GM23248 (cell line): ENCODE measurements around the gene IGSF11. TPM values are rescaled to one million over a fixed set of nuclear protein-coding genes. Genes with fewer than 3 reads are reported as not detected.

Source experiments
- DNase-seq: peaks from one replicate; pipeline ENCODE4 v3.0.0-alpha.2; 2015
- H2AFZ ChIP-seq: fragments of 200-600 bp; sonication (generic); 2 replicates; pipeline ENCODE4 v1.6.1; 2016; ENCODE audit warnings: antibody characterized with exemption
- H3F3A ChIP-seq: fragments of 200-600 bp; sonication (generic); 2 replicates; pipeline ENCODE4 v1.6.1; 2016; ENCODE audit warnings: mild to moderate bottlenecking, antibody characterized with exemption, mixed run types; ENCODE audit not compliant: insufficient read depth
- H3K27ac ChIP-seq: fragments of 200-600 bp; sonication (generic); 2 replicates; pipeline ENCODE4 v1.5.1; 2016; ENCODE audit warnings: mild to moderate bottlenecking
- H3K27me3 ChIP-seq: fragments of 200-600 bp; sonication (generic); replicated peaks from 2 replicates; pipeline ENCODE4 v1.6.1; 2016; ENCODE audit warnings: mild to moderate bottlenecking; ENCODE audit not compliant: insufficient read depth
- H3K36me3 ChIP-seq: fragments of 200-600 bp; sonication (generic); 2 replicates; pipeline ENCODE4 v1.6.1; 2016; ENCODE audit warnings: low read depth, mild to moderate bottlenecking
- H3K4me1 ChIP-seq: fragments of 200-600 bp; sonication (generic); 2 replicates; pipeline ENCODE4 v1.6.1; 2016; ENCODE audit warnings: mild to moderate bottlenecking; ENCODE audit not compliant: insufficient read depth
- H3K4me2 ChIP-seq: fragments of 200-600 bp; sonication (generic); one replicate; pipeline ENCODE4 v1.6.1; 2016; ENCODE audit warnings: mild to moderate bottlenecking; ENCODE audit not compliant: unreplicated experiment
- H3K4me3 ChIP-seq: fragments of 200-600 bp; sonication (generic); 2 replicates; pipeline ENCODE4 v1.5.1; 2016; ENCODE audit warnings: mild to moderate bottlenecking
- H3K79me2 ChIP-seq: fragments of 200-600 bp; sonication (generic); 2 replicates; pipeline ENCODE4 v1.6.1; 2016; ENCODE audit warnings: mild to moderate bottlenecking; ENCODE audit not compliant: insufficient read depth
- H3K9ac ChIP-seq: fragments of 200-600 bp; sonication (generic); 2 replicates; pipeline ENCODE4 v1.6.1; 2016; ENCODE audit warnings: mild to moderate bottlenecking
- H3K9me2 ChIP-seq: fragments of 200-600 bp; sonication (generic); 2 replicates; pipeline ENCODE4 v1.6.1; 2016; ENCODE audit warnings: mixed run types, mild to moderate bottlenecking, moderate library complexity; ENCODE audit not compliant: insufficient read depth
- H3K9me3 ChIP-seq: fragments of 200-600 bp; sonication (generic); one replicate; pipeline ENCODE4 v1.6.1; 2017; ENCODE audit warnings: low read depth
- H4K20me1 ChIP-seq: fragments of 200-600 bp; sonication (generic); 2 replicates; pipeline ENCODE4 v1.6.0; 2016; ENCODE audit not compliant: insufficient read depth
- EZH2 ChIP-seq: fragments of 200-600 bp; sonication (generic); IDR thresholded peaks from 2 replicates; pipeline ENCODE4 v1.6.1; 2018; ENCODE audit warnings: antibody characterized with exemption, mild to moderate bottlenecking; ENCODE audit not compliant: insufficient read depth, poor library complexity, severe bottlenecking
- EZH2phosphoT487 ChIP-seq: fragments of 200-600 bp; sonication (generic); IDR thresholded peaks from 2 replicates; pipeline ENCODE4 v1.6.1; 2018; ENCODE audit warnings: antibody characterized with exemption, moderate library complexity, mild to moderate bottlenecking, low read depth; ENCODE audit not compliant: insufficient read depth
- WGBS, 2 experiments: methylation state at CpG; one replicate each; pipeline ENCODE4 v1.1.6; 2015 to 2017; ENCODE audit warnings: low lambda C conversion rate in 2 of 2, low coverage in 1 of 2; ENCODE audit errors: missing lambda C conversion rate in 2 of 2; 5-methylcytosine and 5-hydroxymethylcytosine counted together
- in situ Hi-C: fragments of 300-500 bp; cut with MboI; formaldehyde crosslinking; loops from 2 replicates; pipeline ENCODE4 v1.15.0; 2020
- polyA plus RNA-seq: library from polyadenylated mRNA; unstranded; fragments of >200 nt; fragmentation: Nextera tagmentation; extraction: Ambion mirVana; gene quantifications from 2 replicates; pipeline ENCODE4 v1.2.1, GENCODE V29; 2016
- total RNA-seq: library from RNA; depleted of rRNA; stranded (reverse); fragments of >200 nt; shearing (Covaris generic); gene quantifications from 2 replicates; pipeline ENCODE4 v1.2.3, GENCODE V29; 2014

IGSF11 gene
- total and polyA plus RNA-seq, 2 experiments from 2014 or later = not detected

- no peaks in the 10 kb centered on the region for H4K20me1 ChIP-seq
- DNase-seq = no peak
- no peaks in the 10 kb centered on the region for H3K36me3 ChIP-seq
- in situ Hi-C loops = no loop called here
- TF ChIP-seq EZH2phosphoT487 (no peak), EZH2 (no peak)
- no peaks in the 10 kb centered on the region for H3F3A ChIP-seq
- H3K9me2 ChIP-seq = 0 out of 2 replicates have a peak, but pooled peaks cover 3% of the 10 kb centered on the region
- H3K9ac ChIP-seq = no peak overlapping the region
- no peaks in the 10 kb centered on the region for H3K27me3 ChIP-seq
- H3K4me3 ChIP-seq = no peak overlapping the region
- no peaks in the 10 kb centered on the region for H3K9me3 ChIP-seq
- no peaks in the 10 kb centered on the region for H3K79me2 ChIP-seq
- no peak overlapping the region for H2AFZ ChIP-seq
- H3K4me1 ChIP-seq = no peaks in the 10 kb centered on the region
- no peak overlapping the region for H3K4me2 ChIP-seq
- WGBS, 2 experiments = 43 to 44% methylated on average over 4 of the region's 4 CpGs
- H3K27ac ChIP-seq = no peak overlapping the region
Measured at GRCh38 chr3:118946449-118946848, 88.2 kb downstream of the IGSF11 start.

GRCh38 chr3:118945834-118946233 is 88.8 kb downstream of the IGSF11 start:
- Histone ChIP-seq H4K20me1 (no peaks in the 10 kb centered on the region), H3F3A (no peaks in the 10 kb centered on the region), H3K36me3 (no peaks in the 10 kb centered on the region), H3K4me3 (no peak overlapping the region), H3K9me3 (no peaks in the 10 kb centered on the region), H3K27me3 (no peaks in the 10 kb centered on the region), H3K4me2 (no peak overlapping the region), H3K9ac (no peak overlapping the region), H3K79me2 (no peaks in the 10 kb centered on the region), H3K4me1 (no peaks in the 10 kb centered on the region), H2AFZ (no peak overlapping the region), H3K27ac (no peak overlapping the region), H3K9me2 (0 out of 2 replicates have a peak, but pooled peaks cover 3% of the 10 kb centered on the region)
- TF ChIP-seq EZH2 = no peak
- TF ChIP-seq EZH2phosphoT487 = no peak
- 18 to 21% methylated on average over 4 of the region's 4 CpGs for WGBS, 2 experiments
- no peak for DNase-seq
- in situ Hi-C loops = no loop called here

- Histone ChIP-seq H4K20me1 (no peaks in the 10 kb centered on the region), H3K27ac (no peak overlapping the region), H3K27me3 (no peaks in the 10 kb centered on the region), H3K9me2 (0 out of 2 replicates have a peak, but pooled peaks cover 3% of the 10 kb centered on the region), H3F3A (no peaks in the 10 kb centered on the region), H3K4me3 (no peak overlapping the region), H3K4me1 (no peaks in the 10 kb centered on the region), H3K9ac (no peak overlapping the region), H2AFZ (no peak overlapping the region), H3K4me2 (no peak overlapping the region), H3K9me3 (no peaks in the 10 kb centered on the region), H3K36me3 (no peaks in the 10 kb centered on the region), H3K79me2 (no peaks in the 10 kb centered on the region)
- in situ Hi-C loops = no loop called here
- TF ChIP-seq EZH2phosphoT487 (no peak), EZH2 (no peak)
- DNase-seq = no peak
Measured at GRCh38 chr3:118943597-118943996, 91.0 kb downstream of the IGSF11 start.

GRCh38 chr3:118942671-118943070 is 92.0 kb downstream of the IGSF11 start:
- Histone ChIP-seq H3K79me2 (no peaks in the 10 kb centered on the region), H3K9me2 (no peaks in the 10 kb centered on the region), H3K4me2 (no peak overlapping the region), H3K4me3 (no peak overlapping the region), H2AFZ (no peak overlapping the region), H3K9ac (no peak overlapping the region), H3K4me1 (no peaks in the 10 kb centered on the region), H3K36me3 (no peaks in the 10 kb centered on the region), H3K27me3 (no peaks in the 10 kb centered on the region), H3F3A (no peaks in the 10 kb centered on the region), H4K20me1 (no peaks in the 10 kb centered on the region), H3K9me3 (no peaks in the 10 kb centered on the region), H3K27ac (no peak overlapping the region)
- in situ Hi-C loops = no loop called here
- no peak for DNase-seq
- WGBS, 2 experiments = 17 to 23% methylated on average over 1 of the region's 1 CpG
- no peak for TF ChIP-seq EZH2
- no peak for TF ChIP-seq EZH2phosphoT487

DNA sequence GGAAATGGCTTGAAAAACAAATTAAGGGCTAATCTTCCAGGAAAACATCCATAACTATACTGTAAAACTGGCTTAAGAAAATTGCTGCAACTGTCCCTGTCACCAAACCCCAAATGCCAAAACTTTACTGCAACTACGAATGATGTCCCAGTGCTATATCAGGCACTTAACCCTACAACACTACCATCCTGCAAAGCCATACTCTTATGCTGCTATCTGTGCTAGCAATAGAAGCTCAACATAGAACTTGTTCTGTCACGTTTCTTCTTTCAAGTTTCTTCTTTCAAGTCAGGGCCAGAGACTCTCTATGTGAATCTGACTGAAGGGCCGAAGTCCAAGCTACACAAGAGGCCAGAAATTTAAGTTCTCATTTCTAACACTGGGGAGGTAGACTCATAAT is 92.5 kb downstream of the IGSF11 start:
- Histone ChIP-seq H3K27ac (no peak overlapping the region), H3F3A (no peaks in the 10 kb centered on the region), H3K4me2 (no peak overlapping the region), H2AFZ (no peak overlapping the region), H3K9me2 (no peaks in the 10 kb centered on the region), H3K9ac (no peak overlapping the region), H3K4me1 (no peaks in the 10 kb centered on the region), H3K36me3 (no peaks in the 10 kb centered on the region), H3K79me2 (no peaks in the 10 kb centered on the region), H4K20me1 (no peaks in the 10 kb centered on the region), H3K4me3 (no peak overlapping the region), H3K9me3 (no peaks in the 10 kb centered on the region), H3K27me3 (no peaks in the 10 kb centered on the region)
- WGBS, 2 experiments = 32 to 34% methylated on average over 3 of the region's 3 CpGs
- in situ Hi-C loops = no loop called here
- no peak for DNase-seq
- TF ChIP-seq EZH2 = no peak
- no peak for TF ChIP-seq EZH2phosphoT487
